Measurements from ENCODE around the gene MAD1L1.
A peak's percentile ranks its signal among the peaks of the same experiment; 100 is the strongest.

GRCh38 chr7:1910827-1911226, 321.9 kb downstream of the MAD1L1 start:
- no peak for TF ChIP-seq POLR2A (IDR thresholded peaks at IDR 0.05)
- no peak for TF ChIP-seq CTCF (IDR thresholded peaks at IDR 0.05 in 8 of 11, conservative IDR thresholded peaks at IDR 0.05 in 3 of 11)
- peak in 2 of 3 donors; percentile 53 to 56 for TF ChIP-seq POLR2AphosphoS5 (IDR thresholded peaks at IDR 0.05)
